ENCODE data around the gene SACS. TPM values are rescaled to one million over a fixed set of nuclear protein-coding genes. Genes with fewer than 3 reads are reported as not detected.

The SACS gene
- total RNA-seq, 1 donor from 2014 or later = 75.4 TPM

DNA sequence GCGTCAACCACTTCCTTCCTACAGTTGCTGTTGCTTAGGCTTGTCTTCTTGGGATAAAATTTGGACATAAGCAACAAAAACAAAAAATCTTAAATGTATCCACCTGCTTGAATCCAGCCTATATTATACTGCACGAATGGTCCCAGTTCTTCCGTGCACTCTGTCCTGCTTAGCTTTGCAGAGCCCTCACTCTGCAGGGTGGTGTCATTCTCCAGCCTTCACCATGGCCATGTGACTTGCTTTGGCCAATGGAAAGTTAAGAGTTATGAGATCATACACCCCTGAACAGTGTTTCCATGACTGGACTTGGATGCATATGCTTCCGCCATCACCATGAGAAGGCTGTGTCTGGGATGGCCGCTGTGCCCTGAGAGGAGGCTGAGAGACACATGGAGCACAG, 27.4 kb upstream of the SACS start:
- DNase-seq (ENCODE audit: low read depth, low spot score) = no peak
- no peak overlapping the region for H3K27ac Mint-ChIP-seq (ENCODE audit: unreplicated experiment)
- H3K4me3 Mint-ChIP-seq = no peak overlapping the region
- H3K9me3 Mint-ChIP-seq = peaks cover 5% of the 10 kb centered on the region
- no peaks in the 10 kb centered on the region for H3K27me3 Mint-ChIP-seq (ENCODE audit: low read depth)
- H3K36me3 Mint-ChIP-seq (ENCODE audit: low read depth) = no peaks in the 10 kb centered on the region
- peaks cover 15% of the 10 kb centered on the region for H3K4me1 Mint-ChIP-seq
- TF ChIP-seq, protein P1, sequence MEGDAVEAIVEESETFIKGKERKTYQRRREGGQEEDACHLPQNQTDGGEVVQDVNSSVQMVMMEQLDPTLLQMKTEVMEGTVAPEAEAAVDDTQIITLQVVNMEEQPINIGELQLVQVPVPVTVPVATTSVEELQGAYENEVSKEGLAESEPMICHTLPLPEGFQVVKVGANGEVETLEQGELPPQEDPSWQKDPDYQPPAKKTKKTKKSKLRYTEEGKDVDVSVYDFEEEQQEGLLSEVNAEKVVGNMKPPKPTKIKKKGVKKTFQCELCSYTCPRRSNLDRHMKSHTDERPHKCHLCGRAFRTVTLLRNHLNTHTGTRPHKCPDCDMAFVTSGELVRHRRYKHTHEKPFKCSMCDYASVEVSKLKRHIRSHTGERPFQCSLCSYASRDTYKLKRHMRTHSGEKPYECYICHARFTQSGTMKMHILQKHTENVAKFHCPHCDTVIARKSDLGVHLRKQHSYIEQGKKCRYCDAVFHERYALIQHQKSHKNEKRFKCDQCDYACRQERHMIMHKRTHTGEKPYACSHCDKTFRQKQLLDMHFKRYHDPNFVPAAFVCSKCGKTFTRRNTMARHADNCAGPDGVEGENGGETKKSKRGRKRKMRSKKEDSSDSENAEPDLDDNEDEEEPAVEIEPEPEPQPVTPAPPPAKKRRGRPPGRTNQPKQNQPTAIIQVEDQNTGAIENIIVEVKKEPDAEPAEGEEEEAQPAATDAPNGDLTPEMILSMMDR (conservative IDR thresholded peaks at IDR 0.05) = no peak

DNA sequence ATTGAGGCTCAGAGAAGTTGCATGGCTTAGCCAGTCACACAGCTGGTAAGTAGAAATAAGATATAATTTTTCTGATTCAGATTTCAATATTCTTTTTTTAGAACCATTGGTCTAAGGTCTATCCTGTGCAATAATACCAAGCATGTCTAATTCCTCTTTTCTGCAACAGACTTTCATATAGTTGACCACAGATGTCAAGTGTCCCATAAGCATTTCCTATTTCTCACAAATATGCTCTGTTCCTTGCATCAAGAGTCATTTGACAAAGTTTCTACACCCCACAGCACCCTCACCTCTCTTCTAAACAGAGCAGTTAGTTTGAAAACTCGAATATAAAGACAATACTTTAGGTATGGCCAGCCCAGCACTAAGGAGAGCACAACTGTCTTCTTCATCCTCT, 26.8 kb upstream of the SACS start:
- H3K36me3 Mint-ChIP-seq (ENCODE audit: low read depth) = no peaks in the 10 kb centered on the region
- no peak overlapping the region for H3K4me3 Mint-ChIP-seq
- peaks cover 15% of the 10 kb centered on the region for H3K4me1 Mint-ChIP-seq
- peaks cover 5% of the 10 kb centered on the region for H3K9me3 Mint-ChIP-seq
- no peak overlapping the region for H3K27ac Mint-ChIP-seq (ENCODE audit: unreplicated experiment)
- no peak for DNase-seq (ENCODE audit: low read depth, low spot score)
- TF ChIP-seq, protein P1 (conservative IDR thresholded peaks at IDR 0.05) = no peak
- no peaks in the 10 kb centered on the region for H3K27me3 Mint-ChIP-seq (ENCODE audit: low read depth)

DNA sequence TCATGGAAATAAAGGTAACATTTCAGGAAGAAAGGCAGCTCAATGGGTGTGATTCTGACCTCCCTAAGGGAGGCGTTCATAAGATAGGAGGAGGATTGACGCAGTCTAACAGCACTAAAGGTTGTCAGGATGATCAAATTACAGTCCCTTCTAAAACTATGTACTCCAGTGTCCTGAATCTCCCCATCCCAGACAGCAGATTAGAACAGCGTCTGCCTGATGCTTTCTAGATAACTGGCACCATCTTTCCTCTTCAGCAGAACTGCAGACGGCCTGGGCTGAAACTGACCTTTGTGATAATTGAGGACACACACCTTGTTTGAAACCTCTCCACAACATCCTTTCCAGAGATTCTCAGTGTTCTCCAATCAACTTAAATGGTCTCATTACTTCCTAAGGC, 25.5 kb upstream of the SACS start:
- Mint-ChIP-seq H3K27ac (ENCODE audit: unreplicated experiment) (no peak overlapping the region), H3K9me3 (no peaks in the 10 kb centered on the region), H3K4me3 (no peak overlapping the region), H3K36me3 (ENCODE audit: low read depth) (no peaks in the 10 kb centered on the region), H3K27me3 (ENCODE audit: low read depth) (no peaks in the 10 kb centered on the region), H3K4me1 (peaks cover 15% of the 10 kb centered on the region)
- no peak for DNase-seq (ENCODE audit: low read depth, low spot score)
- TF ChIP-seq, protein P1 (conservative IDR thresholded peaks at IDR 0.05) = no peak

DNA sequence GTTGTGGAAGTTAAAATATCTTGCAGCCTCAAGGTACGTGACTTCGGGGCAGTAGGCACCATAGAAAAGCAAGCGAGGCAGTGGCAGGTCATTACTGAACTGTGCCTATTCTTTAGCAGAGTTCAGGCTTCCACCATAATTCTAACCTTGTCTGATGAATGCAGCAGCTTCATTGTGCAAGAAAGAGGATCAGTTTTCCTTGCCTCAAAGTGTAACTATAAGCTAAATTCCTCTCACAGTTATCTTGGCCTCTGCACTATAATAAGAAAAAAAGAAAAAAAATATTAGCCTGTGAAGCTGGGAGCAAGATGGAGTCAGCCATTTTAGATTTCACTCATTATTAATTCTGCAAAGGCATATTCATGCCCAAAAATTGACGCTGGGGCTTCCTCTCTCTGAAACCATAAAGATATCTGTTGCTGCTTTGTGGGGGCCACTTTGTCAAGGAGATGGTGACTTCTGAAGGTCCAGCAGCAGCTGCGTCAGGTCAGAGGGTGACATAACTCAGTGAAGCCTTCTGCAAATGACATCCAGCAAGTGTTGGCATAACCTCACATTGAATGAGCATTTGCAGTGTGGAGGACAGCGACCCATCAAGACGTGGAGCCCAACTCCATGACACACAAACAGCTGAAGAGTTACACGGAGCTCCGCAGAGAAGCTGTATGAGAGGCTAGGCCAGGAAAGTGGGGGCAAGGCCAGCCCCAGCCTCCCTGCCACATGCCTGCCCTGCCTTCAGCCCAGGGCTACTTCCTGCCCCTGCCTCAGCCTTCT, 23.1 kb upstream of the SACS start:
- no peak overlapping the region for H3K27ac Mint-ChIP-seq (ENCODE audit: unreplicated experiment)

DNA sequence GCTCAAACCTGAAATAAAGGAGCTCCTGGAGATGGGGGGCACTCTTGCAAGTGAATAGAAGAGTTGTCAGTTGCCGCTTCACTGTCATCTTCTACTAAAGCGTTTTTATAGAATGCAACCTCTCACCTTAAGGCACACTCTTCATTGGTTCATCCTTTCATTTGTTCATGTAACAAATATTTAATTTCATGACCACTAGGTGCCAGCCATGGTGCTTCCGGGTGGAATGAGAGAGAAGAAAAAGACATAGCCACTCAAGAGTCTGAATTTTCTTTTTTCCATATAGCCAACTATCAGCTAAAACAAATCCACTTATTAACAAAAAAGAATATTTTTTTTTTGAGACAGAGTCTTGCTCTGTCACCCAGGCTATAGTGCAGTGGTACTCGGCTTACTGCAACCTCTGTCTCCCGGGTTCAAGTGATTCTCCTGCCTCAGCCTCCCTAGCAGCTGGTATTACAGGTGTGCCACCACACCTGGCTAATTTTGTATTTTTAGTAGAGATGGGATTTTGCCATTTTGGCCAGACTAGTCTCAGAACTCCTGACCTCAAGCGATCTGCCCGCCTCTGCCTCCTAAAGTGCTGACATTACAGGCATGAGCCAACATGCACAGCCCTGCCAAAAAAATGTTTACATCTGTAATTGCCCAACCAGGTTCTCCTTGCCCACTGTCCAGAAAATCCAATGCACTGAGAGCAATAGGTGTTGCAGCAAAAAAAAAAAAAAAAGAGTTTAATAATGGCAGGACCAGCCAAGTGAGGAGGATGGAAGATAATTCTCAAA, 22.1 kb upstream of the SACS start:
- no peaks in the 10 kb centered on the region for H3K36me3 Mint-ChIP-seq (ENCODE audit: low read depth)
- H3K9me3 Mint-ChIP-seq = no peaks in the 10 kb centered on the region
- peaks cover 23% of the 10 kb centered on the region for H3K4me1 Mint-ChIP-seq
- H3K27ac Mint-ChIP-seq (ENCODE audit: unreplicated experiment) = no peak overlapping the region
- DNase-seq (ENCODE audit: low read depth, low spot score) = no peak
- no peaks in the 10 kb centered on the region for H3K27me3 Mint-ChIP-seq (ENCODE audit: low read depth)
- TF ChIP-seq, protein P1 (conservative IDR thresholded peaks at IDR 0.05) = no peak
- no peak overlapping the region for H3K4me3 Mint-ChIP-seq

More for the DNA sequence above, 23.1 kb upstream of the SACS start:
- DNase-seq (ENCODE audit: low read depth, low spot score) = no peak
- no peaks in the 10 kb centered on the region for H3K27me3 Mint-ChIP-seq (ENCODE audit: low read depth)
- no peaks in the 10 kb centered on the region for H3K36me3 Mint-ChIP-seq (ENCODE audit: low read depth)
- no peak overlapping the region for H3K4me3 Mint-ChIP-seq
- TF ChIP-seq, protein P1 (conservative IDR thresholded peaks at IDR 0.05) = no peak
- H3K4me1 Mint-ChIP-seq = peaks cover 12% of the 10 kb centered on the region
- no peaks in the 10 kb centered on the region for H3K9me3 Mint-ChIP-seq

Measured in neural crest cell (in vitro differentiated cells).